H9 (cell line): Measurements from ENCODE around the gene CAMTA1. TPM values are rescaled to one million over a fixed set of nuclear protein-coding genes. Genes with fewer than 3 reads are reported as not detected.

ENCODE experiments used
- DNase-seq: peaks from one replicate; pipeline ENCODE4 v3.0.0-alpha.2; 2017
- H2AFZ ChIP-seq: one replicate; pipeline ENCODE4 v1.6.1; 2013; ENCODE audit warnings: mild to moderate bottlenecking, low read length, control low read depth, moderate library complexity
- H2AK5ac ChIP-seq: 2 replicates; pipeline ENCODE4 v1.6.1; 2013; ENCODE audit warnings: low read length, control low read depth, mixed read lengths; ENCODE audit not compliant: insufficient read length
- H2BK120ac ChIP-seq: one replicate; pipeline ENCODE4 v1.6.1; 2013; ENCODE audit warnings: low read depth, mild to moderate bottlenecking, low read length, control low read depth, inconsistent platforms; ENCODE audit not compliant: poor library complexity, severe bottlenecking
- H2BK12ac ChIP-seq: 2 replicates; pipeline ENCODE4 v1.6.1; 2013; ENCODE audit warnings: low read length, control low read depth, mixed read lengths, low read depth; ENCODE audit not compliant: insufficient read length
- H2BK15ac ChIP-seq: 2 replicates; pipeline ENCODE4 v1.6.1; 2013; ENCODE audit warnings: low read depth, low read length, control low read depth
- H2BK20ac ChIP-seq: one replicate; pipeline ENCODE4 v1.6.1; 2013; ENCODE audit warnings: low read depth, mild to moderate bottlenecking, low read length, control low read depth, inconsistent platforms; ENCODE audit not compliant: poor library complexity, severe bottlenecking
- H2BK5ac ChIP-seq: 2 replicates; pipeline ENCODE4 v1.6.1; 2013; ENCODE audit warnings: low read length, control low read depth, mixed read lengths; ENCODE audit not compliant: insufficient read length
- H3K14ac ChIP-seq: 2 replicates; pipeline ENCODE4 v1.6.1; 2013; ENCODE audit warnings: low read length, control low read depth; ENCODE audit not compliant: insufficient read depth
- H3K18ac ChIP-seq: 2 replicates; pipeline ENCODE4 v1.6.1; 2013; ENCODE audit warnings: low read depth, mild to moderate bottlenecking, mixed read lengths, low read length, control low read depth; ENCODE audit not compliant: insufficient read length
- H3K23ac ChIP-seq: 2 replicates; pipeline ENCODE4 v1.6.1; 2013; ENCODE audit warnings: low read length, control low read depth, mixed read lengths, low read depth; ENCODE audit not compliant: insufficient read length
- H3K23me2 ChIP-seq: 2 replicates; pipeline ENCODE4 v1.6.1; 2013; ENCODE audit warnings: low read depth, mild to moderate bottlenecking, mixed read lengths, low read length, control low read depth; ENCODE audit not compliant: insufficient read length, poor library complexity, severe bottlenecking
- H3K27ac ChIP-seq: 2 replicates; pipeline ENCODE4 v1.5.1; 2013; ENCODE audit warnings: low read length, control low read depth, mixed read lengths, low read depth; ENCODE audit not compliant: insufficient read length
- H3K27me3 ChIP-seq: 2 replicates; pipeline ENCODE4 v1.6.1; 2013; ENCODE audit warnings: low read length, control low read depth, inconsistent platforms; ENCODE audit not compliant: insufficient read depth
- H3K4ac ChIP-seq: 2 replicates; pipeline ENCODE4 v1.6.1; 2013; ENCODE audit warnings: low read depth, mild to moderate bottlenecking, control low read depth, inconsistent platforms, low read length, moderate library complexity
- H3K4me1 ChIP-seq: 2 replicates; pipeline ENCODE4 v1.6.1; 2013; ENCODE audit warnings: low read length, control low read depth, inconsistent platforms; ENCODE audit not compliant: insufficient read depth
- H3K4me2 ChIP-seq: 2 replicates; pipeline ENCODE4 v1.6.1; 2013; ENCODE audit warnings: low read length, control low read depth, mixed read lengths; ENCODE audit not compliant: insufficient read length, insufficient read depth
- H3K56ac ChIP-seq: 2 replicates; pipeline ENCODE4 v1.6.1; 2013; ENCODE audit warnings: low read depth, mild to moderate bottlenecking, mixed read lengths, low read length, control low read depth; ENCODE audit not compliant: insufficient read length
- H3K79me1 ChIP-seq: 2 replicates; pipeline ENCODE4 v1.6.1; 2013; ENCODE audit warnings: low read depth, mild to moderate bottlenecking, moderate library complexity, low read length, control low read depth, inconsistent platforms; ENCODE audit not compliant: insufficient read depth, poor library complexity, severe bottlenecking
- H3K79me2 ChIP-seq: 2 replicates; pipeline ENCODE4 v1.6.1; 2013; ENCODE audit warnings: low read length, control low read depth, inconsistent platforms; ENCODE audit not compliant: insufficient read depth
- H3K9ac ChIP-seq: 2 replicates; pipeline ENCODE4 v1.6.1; 2013; ENCODE audit warnings: low read length, control low read depth, mixed read lengths; ENCODE audit not compliant: insufficient read length; ENCODE audit errors: extremely low read depth
- H3K9me3 ChIP-seq: one replicate; pipeline ENCODE4 v1.6.1; 2013; ENCODE audit warnings: low read depth, low read length, inconsistent platforms; ENCODE audit not compliant: control insufficient read depth
- H3T11ph ChIP-seq: one replicate; pipeline ENCODE4 v1.6.1; 2013; ENCODE audit warnings: mild to moderate bottlenecking, low read length, control low read depth, inconsistent platforms
- H4K20me1 ChIP-seq: one replicate; pipeline ENCODE4 v1.6.1; 2013; ENCODE audit not compliant: control insufficient read depth, insufficient read length, insufficient read depth
- H4K5ac ChIP-seq: 2 replicates; pipeline ENCODE4 v1.6.1; 2013; ENCODE audit warnings: low read depth, mild to moderate bottlenecking, mixed read lengths, low read length, control low read depth; ENCODE audit not compliant: insufficient read length
- H4K8ac ChIP-seq: replicated peaks from 2 replicates; pipeline ENCODE4 v1.6.1; 2013; ENCODE audit warnings: low read length, control low read depth, mixed read lengths, low read depth; ENCODE audit not compliant: insufficient read length
- H4K91ac ChIP-seq: 2 replicates; pipeline ENCODE4 v1.6.1; 2013; ENCODE audit warnings: low read depth, mild to moderate bottlenecking, moderate library complexity, mixed read lengths, low read length, control low read depth; ENCODE audit not compliant: insufficient read length
- H3K27ac Mint-ChIP-seq, 3 experiments: 2 replicates in 2 of 3; 3 replicates in 1 of 3; pipeline ENCODE4 v1.8.0; 2020 to 2021; ENCODE audit warnings: mixed read lengths in 3 of 3, mild to moderate bottlenecking in 1 of 3, moderate library complexity in 1 of 3
- H3K27me3 Mint-ChIP-seq: 2 replicates; pipeline ENCODE4 v1.8.0; 2021; ENCODE audit warnings: low read depth, mild to moderate bottlenecking, moderate library complexity, mixed read lengths
- H3K36me3 Mint-ChIP-seq, 3 experiments: 2 replicates in 2 of 3; 3 replicates in 1 of 3; pipeline ENCODE4 v1.8.0; 2020 to 2021; ENCODE audit warnings: low read depth in 3 of 3, mixed read lengths in 3 of 3; ENCODE audit not compliant: insufficient read depth in 1 of 3
- H3K4me1 Mint-ChIP-seq, 2 experiments: 2 replicates each; pipeline ENCODE4 v1.8.0; 2020; ENCODE audit warnings: mixed read lengths in 2 of 2
- H3K4me3 Mint-ChIP-seq, 2 experiments: 2 replicates in 1 of 2; 3 replicates in 1 of 2; pipeline ENCODE4 v1.8.0; 2020 to 2021; ENCODE audit warnings: mild to moderate bottlenecking in 2 of 2, mixed read lengths in 2 of 2, moderate library complexity in 1 of 2
- H3K9me3 Mint-ChIP-seq, 2 experiments: 2 replicates in 1 of 2; 3 replicates in 1 of 2; pipeline ENCODE4 v1.8.0; 2020; ENCODE audit warnings: mild to moderate bottlenecking in 2 of 2, mixed read lengths in 2 of 2, moderate library complexity in 1 of 2
- WGBS: extraction: QIAGEN DNeasy Blood & Tissue Kit; methylation state at CpG from one replicate; pipeline ENCODE4 v1.1.7; 2013; ENCODE audit warnings: missing lambda C conversion rate, low lambda C conversion rate, mixed read lengths; ENCODE audit not compliant: insufficient read length; ENCODE audit errors: extremely low coverage; 5-methylcytosine and 5-hydroxymethylcytosine counted together
- total RNA-seq: library from RNA; stranded (reverse); gene quantifications from 2 replicates; pipeline ENCODE4 v1.2.1, GENCODE V29; 2021
- TF ChIP-seq, protein P1 (sequence below): fragments of 200-600 bp; sonication (generic); conservative IDR thresholded peaks from 3 replicates; pipeline ENCODE4 v1.8.0; 2021; ENCODE audit warnings: antibody characterized with exemption, mild to moderate bottlenecking

CAMTA1 gene
- total RNA-seq, 1 experiment from 2014 or later, result 115 TPM

- no peak overlapping the region for H2BK20ac ChIP-seq
- no peaks in the 10 kb centered on the region for H4K20me1 ChIP-seq
- peaks cover 10 to 16% of the 10 kb centered on the region in 2 experiments for H3K4me1 Mint-ChIP-seq
- no peak for DNase-seq
- no peaks in the 10 kb centered on the region for H3K9me3 ChIP-seq
- H3K9ac ChIP-seq, result peak overlapping the region; percentile 2
- peaks cover 5% of the 10 kb centered on the region for H3K79me1 ChIP-seq
- no peak overlapping the region for H4K91ac ChIP-seq
- no peak overlapping the region for H3K56ac ChIP-seq
- no peak overlapping the region for H3K14ac ChIP-seq
- no peak overlapping the region for H2BK120ac ChIP-seq
- no peak overlapping the region for H3K27ac ChIP-seq
- peaks cover 3% of the 10 kb centered on the region; the same call in 1 of the 2 replicates for H3K79me2 ChIP-seq
- H2AK5ac ChIP-seq, result no peak overlapping the region
- H3K27me3 ChIP-seq, result no peaks in the 10 kb centered on the region
- WGBS, result no CpG with 5 or more reads among the region's 6 CpGs
- H3K4me3 Mint-ChIP-seq, result peak overlapping the region; percentile 81 to 88
- H3K4me2 ChIP-seq, result peak overlapping the region; percentile 46
- no peak overlapping the region for H2BK5ac ChIP-seq
- H4K5ac ChIP-seq, result no peak overlapping the region
- H2AFZ ChIP-seq, result no peak overlapping the region
- TF ChIP-seq, protein P1, sequence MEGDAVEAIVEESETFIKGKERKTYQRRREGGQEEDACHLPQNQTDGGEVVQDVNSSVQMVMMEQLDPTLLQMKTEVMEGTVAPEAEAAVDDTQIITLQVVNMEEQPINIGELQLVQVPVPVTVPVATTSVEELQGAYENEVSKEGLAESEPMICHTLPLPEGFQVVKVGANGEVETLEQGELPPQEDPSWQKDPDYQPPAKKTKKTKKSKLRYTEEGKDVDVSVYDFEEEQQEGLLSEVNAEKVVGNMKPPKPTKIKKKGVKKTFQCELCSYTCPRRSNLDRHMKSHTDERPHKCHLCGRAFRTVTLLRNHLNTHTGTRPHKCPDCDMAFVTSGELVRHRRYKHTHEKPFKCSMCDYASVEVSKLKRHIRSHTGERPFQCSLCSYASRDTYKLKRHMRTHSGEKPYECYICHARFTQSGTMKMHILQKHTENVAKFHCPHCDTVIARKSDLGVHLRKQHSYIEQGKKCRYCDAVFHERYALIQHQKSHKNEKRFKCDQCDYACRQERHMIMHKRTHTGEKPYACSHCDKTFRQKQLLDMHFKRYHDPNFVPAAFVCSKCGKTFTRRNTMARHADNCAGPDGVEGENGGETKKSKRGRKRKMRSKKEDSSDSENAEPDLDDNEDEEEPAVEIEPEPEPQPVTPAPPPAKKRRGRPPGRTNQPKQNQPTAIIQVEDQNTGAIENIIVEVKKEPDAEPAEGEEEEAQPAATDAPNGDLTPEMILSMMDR, result no peak
- no peaks in the 10 kb centered on the region; a peak in 1 of 5 replicates for H3K9me3 Mint-ChIP-seq
- peaks cover 7% of the 10 kb centered on the region for H3K23me2 ChIP-seq
- no peak overlapping the region for H3K23ac ChIP-seq
- H3K18ac ChIP-seq, result no peak overlapping the region
- H3K27me3 Mint-ChIP-seq, result no peaks in the 10 kb centered on the region
- no peak overlapping the region for H4K8ac ChIP-seq
- no peak overlapping the region for H2BK15ac ChIP-seq
- H3K4ac ChIP-seq, result no peak overlapping the region
- H3K27ac Mint-ChIP-seq, result peak overlapping the region in 1 of 3 experiments; percentile 92; a peak in 3 of 7 replicates
- peaks cover 12 to 23% (median 23%) of the 10 kb centered on the region in 3 experiments; a peak in 6 of 7 replicates for H3K36me3 Mint-ChIP-seq
- H3T11ph ChIP-seq, result no peak overlapping the region
- H3K4me1 ChIP-seq, result peaks cover 3% of the 10 kb centered on the region; the same call in 1 of the 2 replicates
- H2BK12ac ChIP-seq, result no peak overlapping the region
These were observed 985.4 kb downstream of the CAMTA1 start for GRCh38 chr1:7770669-7770996.
